H1 (cell line): ENCODE data around the gene PTPRO. TPM values are rescaled to one million over a fixed set of nuclear protein-coding genes. Genes with fewer than 3 reads are reported as not detected.

Experiments used
- CTCF ChIA-PET: fragments of 300-600 bp; sonication (Branson Sonifier 250); formaldehyde crosslinking; loops from one replicate; lab custom pipeline; 2021; ENCODE audit not compliant: partially characterized antibody; lab: Charles Lee
- POLR2A ChIA-PET: fragments of 300-600 bp; sonication (Branson Sonifier 250); formaldehyde crosslinking; loops from one replicate; lab custom pipeline; 2021; ENCODE audit warnings: inconsistent platforms; ENCODE audit not compliant: partially characterized antibody; lab: Charles Lee
- DNase-seq, 2 experiments: peaks; one replicate each; pipeline versions ENCODE4 v3.0.0 to v3.0.0-alpha.2; 2010 to 2022; ENCODE audit warnings: low spot score in 2 of 2, low read depth in 1 of 2, mixed read lengths in 1 of 2
- FAIRE-seq: peaks from 2 replicates; lab custom pipeline; 2011; peaks lifted over from hg19 to GRCh38; lab: Jason Lieb, UNC
- H2AFZ ChIP-seq: 2 replicates; pipeline ENCODE4 v1.8.1; 2012; ENCODE audit warnings: low read length, inconsistent platforms
- H2AK5ac ChIP-seq: 2 replicates; pipeline ENCODE4 v1.6.1; 2013; ENCODE audit warnings: low read depth, low read length
- H2BK120ac ChIP-seq: replicated peaks from 2 replicates; pipeline ENCODE3; 2013; ENCODE audit warnings: low read depth, low read length, inconsistent platforms
- H2BK12ac ChIP-seq: 2 replicates; pipeline ENCODE4 v1.6.1; 2013; ENCODE audit warnings: low read depth, low read length
- H2BK15ac ChIP-seq: 2 replicates; pipeline ENCODE4 v1.6.1; 2013; ENCODE audit warnings: low read length
- H2BK20ac ChIP-seq: 2 replicates; pipeline ENCODE4 v1.6.1; 2013; ENCODE audit warnings: low read length
- H2BK5ac ChIP-seq: 2 replicates; pipeline ENCODE4 v1.6.1; 2013; ENCODE audit warnings: low read depth, low read length
- H3K14ac ChIP-seq: 2 replicates; pipeline ENCODE4 v1.6.1; 2013; ENCODE audit warnings: inconsistent platforms; ENCODE audit not compliant: insufficient read length
- H3K18ac ChIP-seq: 2 replicates; pipeline ENCODE4 v1.6.1; 2013; ENCODE audit warnings: low read length; ENCODE audit errors: extremely low read depth
- H3K23ac ChIP-seq: 2 replicates; pipeline ENCODE4 v1.6.1; 2013; ENCODE audit warnings: inconsistent platforms; ENCODE audit not compliant: insufficient read length
- H3K23me2 ChIP-seq: 2 replicates; pipeline ENCODE4 v1.6.1; 2013; ENCODE audit warnings: low read depth, low read length
- H3K27ac ChIP-seq: 2 replicates; pipeline ENCODE4 v1.6.1; 2011; ENCODE audit warnings: low read depth, low read length, inconsistent platforms
- H3K27me3 ChIP-seq, 4 experiments: replicated peaks in 1 of 4; 1 replicate in 1 of 4; 2 replicates in 3 of 4; pipeline versions ENCODE4 v1.6.1 to v1.8.1; 2011 to 2013; ENCODE audit warnings: low read length in 3 of 4, mild to moderate bottlenecking in 3 of 4, inconsistent platforms in 2 of 4, mixed read lengths in 2 of 4, moderate library complexity in 1 of 4; ENCODE audit not compliant: control insufficient read depth in 3 of 4, insufficient read depth in 3 of 4; ENCODE audit errors: extremely low read depth in 1 of 4
- H3K36me3 ChIP-seq, 4 experiments: 2 replicates each; pipeline versions ENCODE4 v1.6.1 to v1.8.1; 2011 to 2013; ENCODE audit warnings: mild to moderate bottlenecking in 4 of 4, low read length in 3 of 4, moderate library complexity in 2 of 4, control low read depth in 1 of 4, inconsistent platforms in 1 of 4; ENCODE audit not compliant: insufficient read depth in 4 of 4, control insufficient read depth in 2 of 4
- H3K4ac ChIP-seq: replicated peaks from 2 replicates; pipeline ENCODE3; 2013; ENCODE audit warnings: low read length, low read depth, mixed read lengths, inconsistent platforms; ENCODE audit not compliant: insufficient read length
- H3K4me1 ChIP-seq, 4 experiments: replicated peaks in 1 of 4; 1 replicate in 1 of 4; 2 replicates in 3 of 4; pipeline versions ENCODE4 v1.6.1 to v1.8.1; 2011 to 2013; ENCODE audit warnings: low read length in 3 of 4, inconsistent platforms in 2 of 4, mixed read lengths in 1 of 4; ENCODE audit not compliant: insufficient read depth in 4 of 4, control insufficient read depth in 3 of 4
- H3K4me2 ChIP-seq, 2 experiments: 2 replicates each; pipeline versions ENCODE4 v1.6.1 to v1.8.1; 2011 to 2013; ENCODE audit warnings: low read depth in 2 of 2, low read length in 2 of 2, control low read depth in 1 of 2, inconsistent platforms in 1 of 2, mild to moderate bottlenecking in 1 of 2; ENCODE audit not compliant: insufficient read depth in 1 of 2
- H3K4me3 ChIP-seq, 4 experiments: fragments of 200-600, 300-600 bp in 1 of 4; sonication (generic), shearing (Covaris generic), sonication (Bioruptor Twin) in 1 of 4; 2 replicates each; pipeline versions ENCODE4 v1.5.1 to v1.8.1; 2011 to 2016; ENCODE audit warnings: low read length in 4 of 4, low read depth in 3 of 4, control low read depth in 2 of 4, inconsistent platforms in 2 of 4, mild to moderate bottlenecking in 2 of 4, mixed read lengths in 1 of 4, moderate library complexity in 1 of 4; ENCODE audit not compliant: insufficient read depth in 2 of 4; ENCODE audit errors: extremely low read depth in 1 of 4
- H3K56ac ChIP-seq: replicated peaks from 2 replicates; pipeline ENCODE3; 2013; ENCODE audit warnings: low read depth, mild to moderate bottlenecking, mixed read lengths, low read length, inconsistent platforms; ENCODE audit not compliant: insufficient read length
- H3K79me1 ChIP-seq: 2 replicates; pipeline ENCODE4 v1.6.1; 2013; ENCODE audit warnings: low read depth, low read length, control low read depth
- H3K79me2 ChIP-seq, 2 experiments: 2 replicates each; pipeline versions ENCODE4 v1.6.1 to v1.8.1; 2012 to 2013; ENCODE audit warnings: low read length in 2 of 2, mild to moderate bottlenecking in 2 of 2, inconsistent platforms in 1 of 2; ENCODE audit not compliant: insufficient read depth in 2 of 2, control insufficient read depth in 1 of 2
- H3K9ac ChIP-seq, 4 experiments: replicated peaks in 1 of 4; 1 replicate in 1 of 4; 2 replicates in 3 of 4; pipeline versions ENCODE4 v1.6.1 to v1.8.1; 2011 to 2013; ENCODE audit warnings: low read depth in 3 of 4, low read length in 3 of 4, control low read depth in 2 of 4, mild to moderate bottlenecking in 2 of 4, moderate library complexity in 2 of 4, inconsistent platforms in 1 of 4; ENCODE audit errors: extremely low read depth in 1 of 4
- H3K9me3 ChIP-seq, 2 experiments: 2 replicates each; pipeline versions ENCODE4 v1.6.1 to v1.8.1; 2012 to 2013; ENCODE audit warnings: mild to moderate bottlenecking in 2 of 2, moderate library complexity in 2 of 2, control low read depth in 1 of 2, inconsistent platforms in 1 of 2, low read depth in 1 of 2, low read length in 1 of 2, mixed read lengths in 1 of 2; ENCODE audit not compliant: insufficient read depth in 2 of 2
- H4K20me1 ChIP-seq, 2 experiments: replicated peaks in 1 of 2; 2 replicates each; pipeline versions ENCODE3 to v1.8.1; 2011 to 2013; ENCODE audit warnings: inconsistent platforms in 2 of 2, low read length in 2 of 2, mild to moderate bottlenecking in 1 of 2; ENCODE audit not compliant: insufficient read depth in 2 of 2, control insufficient read depth in 1 of 2
- H4K5ac ChIP-seq: 2 replicates; pipeline ENCODE4 v1.6.1; 2013; ENCODE audit warnings: low read length, low read depth, mixed read lengths, inconsistent platforms; ENCODE audit not compliant: insufficient read length
- H4K8ac ChIP-seq: 2 replicates; pipeline ENCODE4 v1.8.0; 2013; ENCODE audit warnings: mild to moderate bottlenecking, moderate library complexity, low read length, inconsistent platforms; ENCODE audit not compliant: insufficient read depth; ENCODE audit errors: extremely low read depth
- H4K91ac ChIP-seq: replicated peaks from 2 replicates; pipeline ENCODE3; 2013; ENCODE audit warnings: low read length, mixed read lengths, inconsistent platforms; ENCODE audit not compliant: insufficient read length
- CHD1 ChIP-seq: IDR thresholded peaks from 2 replicates; pipeline ENCODE4 v1.6.1; 2012; ENCODE audit warnings: low read depth, low read length, improper control_type of control experiment
- WGBS, 2 experiments: shearing (Covaris generic) in 1 of 2; methylation state at CpG; one replicate each; pipeline versions ENCODE4 v1.1.6 to v1.1.7; 2013 to 2015; ENCODE audit warnings: low lambda C conversion rate in 2 of 2, mixed read lengths in 2 of 2, inconsistent platforms in 1 of 2, low coverage in 1 of 2, missing lambda C conversion rate in 1 of 2; ENCODE audit not compliant: insufficient replicate concordance in 2 of 2, insufficient coverage in 1 of 2, insufficient read length in 1 of 2; ENCODE audit errors: extremely low coverage in 1 of 2, missing lambda C conversion rate in 1 of 2; 5-methylcytosine and 5-hydroxymethylcytosine counted together
- polyA plus RNA-seq, 7 experiments: library from polyadenylated mRNA; depleted of rRNA in 3 of 7; stranded (reverse) in 5 of 7; unstranded in 2 of 7; fragments of >200 nt in 5 of 7; fragments of 200-250 nt in 2 of 7; gene quantifications; 1 replicate in 5 of 7; 2 replicates in 1 of 7; 4 replicates in 1 of 7; pipeline versions ENCODE4 v1.2.1 to v1.2.3, GENCODE V29; 2011 to 2013; ENCODE audit warnings: missing spikeins in 2 of 7, mixed read lengths in 2 of 7
- total RNA-seq: library from RNA; stranded (reverse); fragmentation: NEBNext Ultra II Directional; extraction: Animal tissue kit (Norgen Biotek cat#: 25700); gene quantifications from 2 replicates; pipeline ENCODE4 v1.2.1, GENCODE V29; 2021
- TF ChIP-seq, protein P1 (sequence below): IDR thresholded peaks from 2 replicates; pipeline ENCODE4 v1.6.1; 2012; ENCODE audit warnings: inconsistent platforms

The PTPRO gene
- total and polyA plus RNA-seq, 2 of the 8 experiments (the other 6 are each of a cell fraction or from before 2014, with no cell fraction given) = 0.73 to 1.7 TPM

DNA sequence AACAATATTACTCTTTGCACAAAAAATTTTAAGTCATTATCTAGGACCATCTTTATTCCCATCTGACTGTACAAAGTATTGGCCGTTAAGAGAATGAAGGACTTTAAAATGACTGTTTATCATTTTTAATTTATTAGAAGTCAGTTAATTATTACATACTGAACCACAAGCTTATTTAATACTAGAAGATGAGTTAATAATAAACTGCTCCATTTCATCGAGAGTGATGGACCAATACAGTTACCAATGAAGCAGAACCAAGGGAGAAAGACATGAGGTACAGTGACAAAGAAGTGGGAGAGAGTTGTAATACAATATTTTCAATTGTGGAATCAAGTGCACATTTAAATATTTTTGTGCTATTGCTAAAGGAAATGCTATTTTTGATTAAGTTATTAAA lies 83.3 kb downstream of the PTPRO start:
- no peak overlapping the region for H3K4me3 ChIP-seq
- no peak overlapping the region for H3K4ac ChIP-seq
- no peaks in the 10 kb centered on the region for H3K23me2 ChIP-seq
- DNase-seq = no peak
- H3K36me3 ChIP-seq = no peaks in the 10 kb centered on the region
- no peak overlapping the region for H3K18ac ChIP-seq
- ChIA-PET CTCF (interaction anchor here (0.9 kb wide), 1 partner anchor 13 kb away, joined by 3 read pairs; no protein-coding TSS in a partner anchor), POLR2A (no interaction called here)
- H3K79me1 ChIP-seq = no peaks in the 10 kb centered on the region
- peaks cover 0 to 1% (median 0%) of the 10 kb centered on the region in 4 experiments; a peak in 1 of 7 replicates for H3K27me3 ChIP-seq
- TF ChIP-seq, protein P1, sequence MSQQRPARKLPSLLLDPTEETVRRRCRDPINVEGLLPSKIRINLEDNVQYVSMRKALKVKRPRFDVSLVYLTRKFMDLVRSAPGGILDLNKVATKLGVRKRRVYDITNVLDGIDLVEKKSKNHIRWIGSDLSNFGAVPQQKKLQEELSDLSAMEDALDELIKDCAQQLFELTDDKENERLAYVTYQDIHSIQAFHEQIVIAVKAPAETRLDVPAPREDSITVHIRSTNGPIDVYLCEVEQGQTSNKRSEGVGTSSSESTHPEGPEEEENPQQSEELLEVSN = no peak
- TF ChIP-seq CHD1 = no peak
- H2BK15ac ChIP-seq = no peak overlapping the region
- no peak overlapping the region for H2BK120ac ChIP-seq
- H3K4me2 ChIP-seq = no peak overlapping the region
- H2BK5ac ChIP-seq = no peak overlapping the region
- FAIRE-seq = no peak
- H4K5ac ChIP-seq = no peak overlapping the region
- no peaks in the 10 kb centered on the region for H3K9me3 ChIP-seq
- H3K4me1 ChIP-seq = no peaks in the 10 kb centered on the region
- no peak overlapping the region for H3K9ac ChIP-seq
- H4K20me1 ChIP-seq = no peaks in the 10 kb centered on the region
- no peak overlapping the region for H4K8ac ChIP-seq
- H3K56ac ChIP-seq = no peak overlapping the region
- WGBS, 2 experiments = 92% methylated on average over 2 of the region's 2 CpGs; no CpG with 5 or more reads in 1 of the 2 experiments
- H3K14ac ChIP-seq = no peak overlapping the region
- no peaks in the 10 kb centered on the region for H3K79me2 ChIP-seq
- H2AFZ ChIP-seq = no peak overlapping the region
- no peak overlapping the region for H4K91ac ChIP-seq
- no peak overlapping the region for H2BK12ac ChIP-seq
- no peak overlapping the region for H2AK5ac ChIP-seq
- no peak overlapping the region for H3K23ac ChIP-seq
- H2BK20ac ChIP-seq = no peak overlapping the region
- H3K27ac ChIP-seq = no peak overlapping the region
